Measurements from ENCODE around the gene SPAG16.

The SPAG16 gene

GRCh38 chr2:213286161-213286560 lies 1.9 kb downstream of the SPAG16 start:
- TF ChIP-seq CTCF (IDR thresholded peaks at IDR 0.05; ENCODE audit: low read depth, low read length): no peak
- DNase-seq (ENCODE audit: extremely low read depth, low read depth): no peak

GRCh38 chr2:213288913-213289700 lies 4.8 kb downstream of the SPAG16 start:
- DNase-seq (ENCODE audit: extremely low read depth, low read depth): no peak
- TF ChIP-seq CTCF (IDR thresholded peaks at IDR 0.05; ENCODE audit: low read depth, low read length): no peak

- TF ChIP-seq CTCF (IDR thresholded peaks at IDR 0.05; ENCODE audit: low read depth, low read length): no peak
- DNase-seq (ENCODE audit: extremely low read depth, low read depth): no peak
Observed at GRCh38 chr2:213290501-213290900, 6.2 kb downstream of the SPAG16 start.

GRCh38 chr2:213296270-213296669 lies 12.0 kb downstream of the SPAG16 start:
- DNase-seq (ENCODE audit: extremely low read depth, low read depth): no peak
- TF ChIP-seq CTCF (IDR thresholded peaks at IDR 0.05; ENCODE audit: low read depth, low read length): no peak

GRCh38 chr2:213306316-213306942 lies 22.2 kb downstream of the SPAG16 start:
- DNase-seq (ENCODE audit: extremely low read depth, low read depth): peak; percentile 15
- no peak for TF ChIP-seq CTCF (IDR thresholded peaks at IDR 0.05; ENCODE audit: low read depth, low read length)

- DNase-seq (ENCODE audit: extremely low read depth, low read depth): no peak
- no peak for TF ChIP-seq CTCF (IDR thresholded peaks at IDR 0.05; ENCODE audit: low read depth, low read length)
Observed at GRCh38 chr2:213315168-213315876, 31.1 kb downstream of the SPAG16 start.

Data from AG09319 (cell line).